Measurements from ENCODE around the gene RASSF8.
"Not testable (repeated sequence)": the region's sequence is repeated elsewhere in the genome, so short reads cannot be mapped to it uniquely, and the experiment has no call there.

Gene RASSF8

DNA sequence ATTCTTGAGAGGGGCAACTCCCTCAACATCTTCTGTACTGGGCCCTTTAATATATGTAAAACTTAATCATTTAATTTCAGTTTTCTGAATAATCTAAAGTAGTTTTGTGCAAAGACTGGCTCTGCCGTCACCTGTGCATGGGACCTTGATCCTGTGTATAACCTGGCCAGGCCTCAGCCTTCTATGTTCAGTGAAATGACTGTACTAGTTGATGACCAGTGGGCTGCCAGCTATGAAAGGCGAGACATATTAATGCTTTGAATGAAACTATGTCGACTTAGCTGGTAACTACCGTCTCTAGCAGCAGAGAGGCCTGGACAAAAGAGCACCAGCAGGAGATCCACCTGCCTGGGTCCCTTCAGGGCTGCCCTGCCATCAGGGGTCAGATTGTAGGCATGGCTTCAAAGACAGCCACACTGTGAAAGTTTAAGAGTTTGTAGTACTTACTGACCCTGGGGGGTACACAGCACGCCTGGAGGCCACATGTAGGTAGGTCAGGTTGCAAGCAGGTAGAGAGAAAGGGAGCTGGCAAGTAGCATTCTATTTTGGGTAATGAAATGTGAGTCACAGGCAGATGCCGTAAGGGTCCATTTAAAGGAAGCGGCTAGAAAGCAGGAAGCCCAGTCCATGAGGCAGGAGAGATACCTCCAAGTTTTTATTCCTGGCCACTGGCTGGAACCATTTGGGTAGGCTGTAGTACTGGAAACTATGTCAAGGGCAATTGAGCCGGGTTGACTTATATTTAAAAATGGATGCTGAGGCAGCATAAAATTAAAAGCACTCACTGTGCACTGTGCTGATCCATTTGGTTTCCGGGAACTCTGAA, 89.1 kb downstream of the RASSF8 start:
- Histone ChIP-seq H3K27ac (no peak overlapping the region), H3K4me3 (no peak overlapping the region)

DNA sequence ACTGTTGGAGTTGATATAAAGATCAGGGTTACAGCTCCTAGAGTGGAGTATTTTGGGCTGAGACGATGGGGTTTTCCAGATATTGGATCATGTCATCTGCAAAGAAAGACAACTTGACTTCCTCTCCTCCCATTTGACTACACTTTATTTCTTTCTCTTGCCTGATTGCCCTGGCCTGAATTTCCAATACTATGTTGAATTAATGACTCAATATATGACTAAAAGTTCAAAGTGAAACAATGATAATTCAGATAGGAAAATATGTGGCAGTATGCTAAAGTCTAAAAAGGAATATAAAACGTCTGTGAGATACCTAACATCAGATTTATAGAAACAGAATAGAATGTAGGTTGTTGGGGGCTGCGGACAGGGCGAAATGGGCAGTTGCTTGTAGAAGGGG, 94.2 kb downstream of the RASSF8 start:
- no peak overlapping the region for H3K27ac ChIP-seq
- H3K4me3 ChIP-seq, result no peak overlapping the region

DNA sequence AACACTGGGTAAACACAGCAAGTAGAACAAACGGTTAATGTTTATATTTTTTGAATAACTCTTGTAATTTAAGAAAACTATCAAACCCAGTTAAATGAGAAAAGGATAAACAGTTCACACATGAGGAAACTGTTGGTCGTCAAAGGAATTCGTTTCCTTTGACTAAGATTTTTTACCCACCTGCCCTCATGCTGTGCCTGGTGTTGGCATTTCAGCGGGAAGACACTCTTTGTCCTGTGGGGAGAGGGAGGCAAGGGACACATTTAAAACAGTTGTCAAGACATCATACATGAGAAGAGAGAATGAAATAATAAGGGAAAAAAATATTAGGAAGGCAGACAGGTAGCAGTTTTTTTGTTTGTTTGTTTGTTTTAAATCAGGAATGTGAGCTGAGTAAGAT, 95.9 kb downstream of the RASSF8 start:
- H3K4me3 ChIP-seq, result no peak overlapping the region

DNA sequence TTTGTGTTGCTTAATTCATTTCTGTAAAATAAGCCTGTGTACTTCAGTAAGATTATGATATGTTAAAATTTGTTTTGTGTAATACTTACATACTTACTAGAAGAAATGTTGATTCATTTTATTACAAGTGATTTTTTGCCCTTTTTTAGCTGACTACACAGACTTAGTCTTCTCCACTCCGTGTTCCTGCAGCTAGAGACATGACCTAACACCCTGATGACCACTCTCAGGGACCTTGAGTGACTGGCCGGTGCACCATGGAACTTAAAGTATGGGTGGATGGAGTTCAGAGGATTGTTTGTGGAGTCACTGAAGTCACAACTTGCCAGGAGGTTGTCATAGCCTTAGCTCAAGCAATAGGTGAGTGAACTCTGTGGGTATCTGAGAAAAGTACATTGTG, 96.6 kb downstream of the RASSF8 start:
- no peak overlapping the region for H3K4me3 ChIP-seq
- no peak overlapping the region for H3K27ac ChIP-seq

More for the DNA sequence above, 95.9 kb downstream of the RASSF8 start:
- H3K27ac ChIP-seq, result no peak overlapping the region

DNA sequence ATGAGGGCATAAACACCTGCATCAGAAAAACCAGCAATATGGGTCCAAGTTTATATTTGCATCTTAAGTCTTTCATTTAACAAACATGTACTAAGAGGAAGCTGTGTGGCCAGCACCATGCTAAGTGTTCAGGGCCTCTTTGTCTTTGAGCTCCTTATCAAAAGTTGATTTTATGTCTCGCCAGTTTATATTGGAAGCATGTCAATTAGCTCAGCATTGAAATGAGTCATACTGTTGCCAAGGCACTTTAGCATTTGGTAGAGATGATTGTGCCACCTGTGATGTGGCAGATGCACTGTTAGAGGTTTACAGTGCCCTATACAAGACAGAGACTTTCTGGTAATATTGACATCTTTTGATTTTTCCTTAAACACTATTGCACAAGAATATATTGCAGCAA, 97.9 kb downstream of the RASSF8 start:
- Histone ChIP-seq H3K4me3 (no peak overlapping the region), H3K27ac (no peak overlapping the region)

DNA sequence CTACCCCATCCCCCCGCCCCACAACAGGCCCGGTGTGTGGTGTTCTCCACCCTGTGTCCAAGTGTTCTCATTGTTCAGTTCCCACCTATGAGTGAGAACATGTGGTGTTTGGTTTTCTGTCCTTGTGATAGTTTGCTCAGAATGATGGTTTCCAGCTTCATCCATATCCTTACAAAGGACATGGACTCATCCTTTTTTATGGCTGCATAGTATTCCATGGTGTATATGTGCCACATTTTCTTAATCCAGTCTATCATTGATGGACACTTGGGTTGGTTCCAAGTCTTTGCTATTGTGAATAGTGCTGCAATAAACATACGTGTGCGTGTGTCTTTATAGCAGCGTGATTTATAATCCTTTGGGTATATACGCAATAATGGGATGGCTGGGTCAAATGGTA, 98.8 kb downstream of the RASSF8 start:
- H3K27ac ChIP-seq, H3K4me3 ChIP-seq: not testable (repeated sequence)

DNA sequence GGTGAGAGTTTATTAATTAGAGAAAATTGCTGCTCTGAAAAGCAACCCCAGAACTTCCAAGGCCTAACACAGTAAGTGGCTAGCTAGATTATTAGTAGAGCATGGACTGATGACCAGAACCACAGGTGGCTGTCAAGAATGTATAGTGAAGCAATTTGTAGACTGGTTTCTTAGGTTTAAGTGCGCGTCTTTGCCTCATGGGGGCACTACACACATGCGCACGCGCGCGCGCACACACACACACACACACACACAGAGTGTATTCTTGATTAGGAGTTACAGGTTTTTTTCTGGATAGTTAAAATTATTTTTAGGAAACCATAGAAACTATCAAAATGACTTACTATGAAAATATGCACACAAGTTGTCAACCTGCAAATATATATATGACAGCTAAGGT, 99.8 kb downstream of the RASSF8 start:
- no peak overlapping the region for H3K27ac ChIP-seq
- H3K4me3 ChIP-seq, result no peak overlapping the region

DNA sequence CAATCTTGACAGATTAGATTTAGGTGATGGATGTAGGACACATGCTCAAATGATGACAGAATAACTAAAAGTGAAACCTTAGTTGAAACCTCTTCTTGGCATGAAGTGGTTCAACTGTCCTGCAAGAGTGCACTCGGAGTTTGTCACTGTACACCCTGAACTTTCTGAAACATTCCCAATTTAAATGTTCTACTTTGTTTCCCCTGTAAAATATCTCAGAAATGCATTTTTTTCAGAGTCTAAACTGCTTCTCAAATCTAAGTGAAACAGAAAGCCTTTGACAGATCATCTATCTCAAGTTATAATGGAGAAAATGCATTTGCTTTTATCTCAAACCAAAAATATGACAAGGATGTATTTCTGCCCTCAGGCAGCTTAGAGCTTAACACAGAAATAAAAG, 100.3 kb downstream of the RASSF8 start:
- no peak overlapping the region for H3K4me3 ChIP-seq
- H3K27ac ChIP-seq, result no peak overlapping the region

DNA sequence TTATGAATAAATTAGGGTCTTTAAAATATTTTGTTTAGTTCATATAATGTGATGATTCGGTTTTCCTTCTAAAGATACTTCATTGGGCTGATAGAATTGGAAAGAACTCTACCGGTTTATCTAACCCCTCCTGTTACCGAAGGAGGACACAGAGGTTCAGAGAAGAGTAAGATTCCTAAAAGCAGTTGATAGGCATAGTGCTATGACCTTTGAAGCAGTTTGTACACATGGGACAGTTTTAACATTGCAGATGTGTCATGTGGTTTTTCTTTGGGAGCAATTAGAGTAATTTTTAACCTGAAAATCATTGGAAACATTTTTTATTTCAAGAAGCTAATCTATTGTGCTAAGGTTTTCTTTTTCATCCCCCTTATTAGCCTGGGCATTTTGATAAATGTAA, 103.5 kb downstream of the RASSF8 start:
- Histone ChIP-seq H3K27ac (no peak overlapping the region), H3K4me3 (no peak overlapping the region)

DNA sequence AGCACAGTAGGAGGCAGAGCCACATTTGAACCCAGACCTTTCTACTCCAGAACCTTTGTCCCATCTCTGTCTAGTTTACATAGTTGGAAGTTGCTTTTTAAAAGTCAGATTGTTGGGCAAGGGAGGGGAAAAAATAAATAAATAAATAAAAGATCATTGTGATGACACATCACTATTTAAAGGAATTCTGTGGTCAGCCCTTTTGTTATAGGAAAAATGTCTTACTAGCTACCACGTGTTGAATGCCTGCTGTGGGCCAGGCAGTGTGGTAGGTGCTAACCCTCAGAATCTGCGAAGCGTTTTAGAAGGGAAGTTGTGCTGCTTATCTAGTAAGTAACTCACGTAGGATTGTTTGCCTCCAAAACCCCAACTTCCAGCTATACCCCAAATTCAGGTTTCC, 104.1 kb downstream of the RASSF8 start:
- no peak overlapping the region for H3K27ac ChIP-seq

DNA sequence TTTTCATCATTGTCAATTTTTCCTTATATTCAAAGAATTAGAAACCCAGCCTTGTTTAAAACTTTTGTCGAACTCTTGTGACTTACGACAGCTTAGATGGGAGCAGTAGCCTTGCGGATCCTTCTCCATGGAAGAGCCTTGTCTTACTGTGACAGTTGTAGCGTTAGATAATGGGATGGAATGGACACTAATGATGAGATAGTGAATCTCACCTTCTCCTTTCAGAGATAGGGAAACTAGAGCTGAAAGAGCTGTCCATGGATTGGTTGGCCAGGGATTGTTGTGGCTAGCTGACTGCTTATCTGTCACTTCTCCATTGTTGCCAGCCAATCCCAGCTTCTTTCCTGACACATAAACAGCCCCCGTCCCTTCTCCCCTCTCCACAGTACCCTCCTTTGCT, 107.0 kb downstream of the RASSF8 start:
- no peak overlapping the region for H3K27ac ChIP-seq
- H3K4me3 ChIP-seq, result no peak overlapping the region

More for the DNA sequence above, 104.1 kb downstream of the RASSF8 start:
- H3K4me3 ChIP-seq, result no peak overlapping the region

DNA sequence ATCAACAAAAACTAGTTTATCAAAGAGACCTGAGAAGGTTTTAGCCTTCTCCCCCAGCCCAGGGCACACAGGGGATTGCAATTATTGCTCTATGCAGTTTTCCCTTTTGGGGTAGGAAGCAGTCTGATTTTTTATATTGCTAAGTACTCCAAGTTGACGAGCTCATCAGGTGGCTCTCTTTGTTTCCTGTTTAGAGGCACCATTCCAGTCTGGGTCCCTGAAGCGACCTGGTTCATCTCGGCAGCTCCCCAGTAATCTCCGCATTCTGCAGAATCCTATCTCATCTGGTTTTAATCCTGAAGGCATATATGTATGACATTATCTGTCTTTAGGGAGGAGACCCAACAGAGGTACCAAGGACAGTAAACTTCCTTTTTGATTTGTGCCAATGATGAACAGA, 110.0 kb downstream of the RASSF8 start:
- Histone ChIP-seq H3K4me3 (no peak overlapping the region), H3K27ac (no peak overlapping the region)

DNA sequence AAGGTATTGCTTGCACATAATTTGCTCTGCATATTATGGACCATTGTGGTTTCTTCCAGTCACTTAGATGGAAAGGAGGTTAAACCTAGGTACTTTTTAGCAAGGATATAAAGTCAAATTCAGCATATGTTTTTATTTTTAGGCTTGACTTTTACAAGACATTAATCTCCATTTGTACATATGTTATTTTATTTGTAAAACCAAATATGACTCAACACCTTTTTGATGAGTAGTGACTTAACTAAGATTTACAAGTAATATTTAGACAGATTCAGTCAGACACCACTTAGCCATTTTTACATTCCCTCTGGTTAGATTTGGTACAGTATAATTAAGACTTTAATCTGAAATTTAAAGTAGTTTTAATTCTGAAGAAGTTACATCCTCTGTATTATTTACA, 111.3 kb downstream of the RASSF8 start:
- Histone ChIP-seq H3K4me3 (no peak overlapping the region), H3K27ac (no peak overlapping the region)

DNA sequence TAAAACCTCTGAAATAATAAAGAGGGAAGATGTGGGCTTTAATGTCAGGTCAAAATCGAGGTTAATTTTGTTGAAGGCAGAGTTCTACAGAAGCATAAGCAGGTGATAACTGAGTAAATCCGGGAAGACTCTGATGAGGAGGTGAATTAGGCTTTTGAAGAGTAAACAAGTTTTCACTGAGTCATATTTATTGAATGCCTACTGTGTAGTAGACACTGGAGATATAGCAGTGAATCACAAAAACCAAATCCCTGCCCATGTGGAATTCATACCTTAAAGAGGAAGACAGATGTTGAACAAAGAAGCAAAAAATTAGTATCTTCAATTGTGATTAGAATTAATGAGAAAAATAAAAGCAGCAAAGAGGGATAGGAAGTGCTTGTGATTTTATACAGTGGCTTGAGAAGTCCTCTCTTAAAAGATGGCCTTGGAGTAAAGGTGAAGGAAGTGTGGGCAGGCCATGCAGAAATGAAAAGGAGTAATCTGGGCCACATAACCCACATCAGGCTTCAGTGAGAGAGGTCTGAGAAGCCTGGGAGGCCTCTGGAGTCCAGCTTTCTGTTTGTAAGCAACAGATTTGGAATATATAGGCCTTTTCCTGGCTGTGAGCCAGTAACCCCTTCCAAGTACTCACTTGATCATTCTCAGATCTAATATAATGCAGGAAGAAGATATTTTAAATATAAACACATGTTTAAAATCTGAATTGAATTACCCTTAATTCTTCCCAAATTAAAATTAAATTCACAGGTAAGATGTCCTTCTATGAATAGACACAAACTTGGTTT, 119.6 kb downstream of the RASSF8 start:
- no peak overlapping the region for H3K27ac ChIP-seq
- no peak overlapping the region for H3K4me3 ChIP-seq

DNA sequence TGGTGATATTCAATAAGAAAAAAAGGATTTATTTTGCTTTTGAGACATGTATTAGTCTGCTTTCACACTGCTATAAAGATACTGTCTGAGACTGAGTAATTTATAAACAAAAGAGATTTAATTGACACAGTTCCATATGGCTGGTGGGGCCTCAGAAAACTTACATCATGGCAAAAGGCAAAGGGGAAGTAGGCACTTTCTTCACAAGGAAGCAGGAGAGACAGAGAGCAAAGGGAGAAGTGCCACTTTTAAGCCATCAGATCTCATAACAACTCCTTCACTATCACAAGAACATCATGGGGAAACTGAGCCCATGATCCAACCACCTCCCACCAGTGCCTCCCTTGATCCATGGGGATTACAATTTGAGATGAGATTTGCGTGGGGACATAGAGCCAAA, 122.4 kb downstream of the RASSF8 start:
- Histone ChIP-seq H3K4me3 (no peak overlapping the region), H3K27ac (no peak overlapping the region)

DNA sequence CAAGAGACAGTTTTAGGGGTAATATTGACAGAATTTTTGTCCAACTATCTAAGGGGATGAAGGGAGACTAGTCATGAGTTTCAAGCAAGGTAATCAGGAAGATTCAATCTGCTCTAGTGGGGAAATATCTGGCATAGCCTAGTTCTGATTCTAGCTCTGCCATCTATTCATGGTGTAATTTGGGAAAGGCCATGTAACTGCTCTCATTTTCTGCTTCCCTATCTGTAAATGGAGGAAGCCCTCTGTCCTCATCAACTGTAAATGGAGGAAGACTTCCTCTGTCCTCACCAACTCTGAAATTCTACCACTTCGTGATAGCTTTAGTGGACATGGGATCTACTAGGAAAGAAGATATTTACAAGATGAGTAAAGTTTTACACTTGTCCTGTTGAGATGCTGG, 128.5 kb downstream of the RASSF8 start:
- H3K4me3 ChIP-seq, result no peak overlapping the region
- no peak overlapping the region for H3K27ac ChIP-seq

DNA sequence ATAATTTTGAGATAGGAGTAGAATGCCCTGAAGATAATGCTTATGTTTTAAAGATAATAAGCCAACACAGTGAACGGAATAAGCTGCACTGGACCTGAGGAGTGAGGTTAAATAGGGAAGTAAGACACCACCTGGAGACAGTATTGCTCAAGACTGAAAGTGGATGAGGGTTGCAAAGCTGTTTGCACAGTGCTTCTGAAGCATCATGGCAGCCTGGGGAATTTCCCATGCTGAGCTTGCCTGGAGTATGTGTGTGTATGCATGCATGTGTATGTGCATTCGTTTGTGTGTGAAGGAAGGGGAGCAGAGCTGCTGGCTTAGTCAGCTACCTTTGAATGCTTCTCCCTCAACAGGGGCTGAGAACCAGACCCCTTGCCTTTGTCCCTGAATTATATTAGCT, 130.5 kb downstream of the RASSF8 start:
- no peak overlapping the region for H3K27ac ChIP-seq

DNA sequence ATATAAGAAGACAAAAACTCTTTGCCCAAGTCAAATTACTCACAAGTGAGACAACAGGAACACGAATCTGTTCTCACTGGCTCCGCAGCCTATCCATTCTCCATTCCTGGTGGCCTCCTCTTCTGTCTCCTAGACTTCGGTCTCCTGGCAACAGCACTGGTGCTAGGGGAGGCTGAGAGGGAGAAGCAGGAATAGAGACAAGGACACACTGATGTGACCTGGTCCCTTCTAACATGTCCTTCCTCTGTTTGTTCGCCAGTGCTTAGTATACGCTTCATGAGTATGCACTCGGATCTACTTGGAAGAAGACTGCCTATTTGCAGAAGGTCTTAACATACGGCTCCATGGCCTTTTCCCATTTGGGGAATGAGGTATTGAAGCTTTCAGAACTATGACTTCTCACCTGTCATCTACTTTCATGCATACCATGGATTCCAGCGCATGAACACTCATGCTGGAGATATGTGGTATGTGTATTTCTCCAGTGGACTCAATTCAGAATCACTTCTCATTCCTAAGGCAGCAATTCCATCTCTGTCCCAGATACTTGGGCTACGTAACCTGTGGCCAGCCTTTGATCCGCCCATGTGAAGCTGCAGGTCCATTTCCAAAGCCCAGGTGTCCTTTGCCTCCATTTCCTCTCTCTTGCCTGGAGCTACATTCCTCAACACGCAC, 132.5 kb downstream of the RASSF8 start:
- Histone ChIP-seq H3K4me3 (no peak overlapping the region), H3K27ac (no peak overlapping the region)

More for the DNA sequence above, 130.5 kb downstream of the RASSF8 start:
- no peak overlapping the region for H3K4me3 ChIP-seq

DNA sequence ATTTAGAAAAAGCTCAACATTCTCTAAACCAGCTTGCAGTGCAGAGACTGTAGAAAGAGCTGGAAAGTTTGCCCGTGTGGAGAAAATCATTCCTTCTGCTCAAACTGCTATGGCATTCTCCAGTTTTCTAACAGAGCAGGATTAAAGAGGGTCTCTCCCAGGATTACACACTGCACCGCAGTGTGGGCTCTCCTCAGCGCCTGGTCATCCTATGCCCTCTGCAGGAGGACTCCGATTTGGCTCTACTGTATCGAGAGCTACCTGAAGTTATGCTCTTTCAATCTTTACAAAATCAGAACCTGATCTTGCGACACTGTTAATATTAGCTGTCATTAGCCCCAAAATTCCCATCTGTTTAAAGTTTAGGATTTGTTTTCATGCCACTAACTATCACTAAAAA, 133.3 kb downstream of the RASSF8 start:
- Histone ChIP-seq H3K4me3 (no peak overlapping the region), H3K27ac (no peak overlapping the region)

DNA sequence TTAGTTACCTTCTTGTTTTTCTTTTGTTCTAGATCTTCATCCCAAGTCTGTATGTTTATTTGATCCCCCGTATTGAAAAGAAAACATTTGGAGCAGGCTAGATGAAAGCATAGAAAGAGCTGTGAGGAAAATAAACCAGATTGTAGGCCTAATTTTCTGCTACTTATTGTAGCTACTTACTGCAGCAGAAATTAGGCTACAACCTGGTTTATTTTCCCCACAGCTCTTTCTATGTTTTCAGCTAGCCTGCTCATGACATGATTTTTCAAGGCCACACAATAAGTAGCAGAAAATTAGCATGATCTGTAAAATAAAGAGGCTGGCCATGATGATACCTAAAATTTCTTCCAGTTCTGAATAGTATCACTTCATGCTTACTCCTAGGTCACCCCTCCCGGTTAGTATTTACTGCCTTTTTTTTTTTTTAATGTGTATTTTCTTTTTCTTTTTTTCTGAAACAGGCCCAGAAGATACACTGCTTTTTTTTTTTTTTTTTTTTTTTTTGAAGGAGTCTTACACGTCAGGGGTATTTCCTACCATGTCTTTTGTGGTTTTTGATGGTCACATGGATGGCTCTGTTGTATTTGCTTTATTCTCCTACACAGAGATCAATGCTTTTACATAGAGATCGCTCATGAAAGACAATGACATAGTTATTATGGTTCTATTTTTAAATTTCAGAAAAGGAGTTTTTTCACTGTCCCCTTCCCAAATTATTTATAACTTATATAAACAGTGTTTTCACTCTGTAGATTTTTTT, 134.0 kb downstream of the RASSF8 start:
- no peak overlapping the region for H3K4me3 ChIP-seq
- H3K27ac ChIP-seq, result no peak overlapping the region
